Body of pancreas (tissue), 4 donors: ENCODE data around the gene PHF1.

Source experiments
- CTCF ChIP-seq, 7 experiments: fragments of 450-650 bp in 4 of 7; fragments of 200-600 bp in 3 of 7; sonication (generic) in 3 of 7; IDR thresholded peaks; one replicate each; pipeline ENCODE4 v1.5.1; 2016 to 2019; ENCODE audit warnings: antibody characterized with exemption in 7 of 7
- POLR2A ChIP-seq, 3 donors: fragments of 450-650 bp; IDR thresholded peaks; one replicate each; pipeline ENCODE4 v1.6.1; 2016; ENCODE audit warnings: antibody characterized with exemption in 3 of 3, mild to moderate bottlenecking in 2 of 3

GRCh38 chr6:33453393-33454008 is 42.7 kb downstream of the PHF1 start:
- TF ChIP-seq CTCF (IDR thresholded peaks at IDR 0.05): no peak
- no peak for TF ChIP-seq POLR2A (IDR thresholded peaks at IDR 0.05)
